OCI-M2 (cell line): Measurements from ENCODE around the gene LIPF.
A peak's percentile ranks its signal among the peaks of the same experiment; 100 is the strongest.
"Not testable (repeated sequence)": the region's sequence is repeated elsewhere in the genome, so short reads cannot be mapped to it uniquely, and the experiment has no call there.

Source experiments
- DNase-seq: peaks from one replicate; lab custom pipeline; 2025; ENCODE audit not compliant: unreplicated experiment; lab: John Stamatoyannopoulos, UW

Gene LIPF

DNA sequence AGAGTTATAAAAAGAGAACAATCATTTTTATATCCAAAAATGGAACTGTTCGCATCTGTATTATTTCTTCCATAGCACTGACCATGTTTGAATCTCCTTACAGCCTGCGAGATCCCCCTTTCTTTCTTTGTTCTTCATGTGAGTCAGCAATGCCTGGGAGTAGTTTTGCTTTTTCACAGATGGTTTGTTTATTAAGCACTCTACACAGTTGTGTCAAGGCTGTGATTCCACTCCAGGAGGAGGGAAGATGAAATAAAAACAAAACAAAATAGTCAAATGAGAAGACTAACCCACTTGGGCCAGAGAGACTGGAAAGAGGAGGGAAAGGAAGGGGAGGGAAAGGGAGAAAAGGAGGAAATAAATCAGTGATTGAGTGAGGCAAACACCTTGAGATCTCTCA is 7.8 kb downstream of the LIPF start:
- DNase-seq, result no peak

- no peak for DNase-seq
These were observed 12.2 kb downstream of the LIPF start for GRCh38 chr10:88676283-88677060.

GRCh38 chr10:88680958-88681357 is 16.7 kb downstream of the LIPF start:
- DNase-seq, result no peak

DNA sequence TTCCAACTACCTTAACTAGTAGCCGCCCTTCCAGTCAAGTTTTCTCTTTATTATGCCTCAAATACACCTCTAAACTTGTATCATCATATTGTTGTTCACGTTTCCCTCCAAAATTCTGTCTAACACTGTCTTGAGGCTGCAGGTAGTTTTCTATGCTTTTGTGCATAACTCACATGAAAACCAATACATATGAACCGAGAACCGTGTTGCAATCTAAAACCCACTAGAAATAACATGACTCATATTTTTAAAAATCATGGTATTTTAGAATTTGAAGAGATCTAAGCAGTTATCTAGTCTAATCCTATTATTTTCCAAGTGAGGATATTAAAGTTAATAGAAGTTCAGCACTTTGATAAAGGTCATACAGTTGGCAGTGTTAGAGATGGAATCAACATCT is 18.2 kb downstream of the LIPF start:
- DNase-seq, result no peak

DNA sequence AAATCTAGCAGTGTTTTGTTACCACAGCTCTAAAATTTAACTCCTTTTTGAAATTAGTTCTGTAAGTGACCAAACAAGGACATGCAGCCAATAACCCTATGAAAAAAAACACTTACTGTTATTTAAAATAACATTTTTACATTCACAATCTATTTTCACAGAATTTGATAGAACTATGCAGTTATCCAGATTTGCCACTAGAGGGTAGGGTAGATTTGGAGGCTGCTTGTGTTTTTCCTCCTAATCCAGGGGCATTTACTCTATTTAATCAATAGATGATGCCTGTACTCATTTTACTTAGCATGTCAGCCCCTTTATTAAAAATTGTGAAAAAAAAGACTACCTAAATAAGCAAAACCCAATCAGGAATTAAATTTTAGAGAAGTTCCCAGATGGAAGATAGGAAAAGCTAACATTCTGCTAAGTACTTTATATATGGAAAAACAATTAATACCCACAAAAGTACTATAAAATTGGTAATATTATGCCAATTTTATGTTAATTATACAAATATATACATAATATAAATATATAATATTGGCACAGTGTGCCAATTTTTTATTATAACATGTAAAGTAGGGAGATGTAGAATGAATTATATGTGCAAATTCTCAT is 23.7 kb downstream of the LIPF start:
- DNase-seq, result no peak

DNA sequence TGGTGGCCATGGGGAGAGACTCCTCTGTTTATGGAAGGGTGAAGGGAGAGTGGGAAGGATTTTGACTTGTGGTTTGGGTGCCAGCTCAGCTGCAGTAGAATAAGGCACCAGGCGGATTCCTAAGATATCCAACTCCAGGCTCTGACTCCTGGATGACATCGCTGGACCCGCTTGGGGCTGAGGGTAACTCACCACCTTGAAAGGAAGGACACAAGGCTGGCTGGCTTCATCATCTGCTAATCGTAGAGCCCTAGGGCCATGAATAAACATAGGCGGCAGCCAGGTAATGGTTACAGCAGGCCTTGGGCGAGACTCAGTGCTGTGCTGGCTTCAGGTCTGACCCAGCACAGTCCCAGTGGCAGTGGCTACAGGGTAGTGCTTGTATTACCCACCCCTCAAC is 25.1 kb downstream of the LIPF start:
- no peak for DNase-seq

- DNase-seq, result no peak
These were observed 29.3 kb downstream of the LIPF start for GRCh38 chr10:88693392-88694020.

GRCh38 chr10:88702848-88703597 is 38.8 kb downstream of the LIPF start:
- no peak for DNase-seq

- DNase-seq, result no peak
These were observed 41.7 kb downstream of the LIPF start, which contains the start of gene LIPK for GRCh38 chr10:88705958-88706357. TSS of gene LIPK (plus strand) at chr10:88706249. CDS start at chr10:88724544, 18,295 bp downstream.

DNA sequence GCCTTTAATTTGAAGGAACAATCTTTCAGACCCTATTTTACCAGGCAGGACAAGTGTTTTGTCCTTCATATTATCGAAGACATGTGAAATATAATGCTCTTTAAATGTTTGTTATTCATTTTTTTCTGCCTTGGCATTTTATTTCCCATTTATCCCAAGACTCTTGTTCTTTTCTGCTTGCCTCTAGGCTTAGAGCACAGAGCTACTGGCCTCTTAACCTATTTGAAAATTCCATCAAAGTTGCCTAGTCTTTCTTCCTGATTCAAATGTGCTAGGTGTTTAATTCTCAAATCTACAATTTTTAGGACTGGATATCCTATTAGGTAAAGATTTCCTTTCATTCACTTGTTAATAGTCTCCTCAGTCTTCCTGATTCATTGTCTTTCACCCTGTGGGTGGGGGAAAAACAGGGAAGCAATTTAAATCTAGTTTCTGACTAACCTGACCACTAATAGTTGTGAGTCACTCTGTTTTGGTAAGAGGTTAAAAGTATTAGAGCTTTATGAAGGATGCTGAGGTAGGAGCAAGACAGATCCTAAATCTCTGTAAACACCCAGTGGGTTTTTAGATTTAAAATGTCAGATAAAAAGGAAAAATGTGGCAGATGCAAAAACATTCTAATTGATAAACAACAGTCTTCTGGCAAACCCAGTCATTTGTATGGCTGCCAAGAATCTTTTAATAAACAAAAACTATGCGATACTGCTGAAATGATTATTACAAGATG is 43.4 kb downstream of the LIPF start:
- no peak for DNase-seq

DNA sequence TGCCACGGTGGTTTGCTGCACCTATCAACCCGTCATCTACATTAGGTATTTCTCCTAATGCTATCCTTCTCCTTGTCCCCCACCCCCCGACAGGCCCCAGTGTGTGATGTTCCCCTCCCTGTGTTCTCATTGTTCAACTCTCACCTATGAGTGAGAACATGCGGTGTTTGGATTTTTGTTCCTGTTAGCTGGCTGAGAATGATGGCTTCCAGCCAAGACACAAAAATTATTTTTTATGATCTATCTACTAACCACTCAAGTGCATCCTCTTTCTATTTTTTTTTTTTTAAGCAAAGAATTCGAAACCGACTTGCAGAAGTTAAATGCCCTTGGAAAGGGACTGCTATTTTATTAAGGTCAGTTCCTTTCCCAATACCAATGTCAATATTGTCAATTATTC is 45.1 kb downstream of the LIPF start:
- DNase-seq, result not testable (repeated sequence)

DNA sequence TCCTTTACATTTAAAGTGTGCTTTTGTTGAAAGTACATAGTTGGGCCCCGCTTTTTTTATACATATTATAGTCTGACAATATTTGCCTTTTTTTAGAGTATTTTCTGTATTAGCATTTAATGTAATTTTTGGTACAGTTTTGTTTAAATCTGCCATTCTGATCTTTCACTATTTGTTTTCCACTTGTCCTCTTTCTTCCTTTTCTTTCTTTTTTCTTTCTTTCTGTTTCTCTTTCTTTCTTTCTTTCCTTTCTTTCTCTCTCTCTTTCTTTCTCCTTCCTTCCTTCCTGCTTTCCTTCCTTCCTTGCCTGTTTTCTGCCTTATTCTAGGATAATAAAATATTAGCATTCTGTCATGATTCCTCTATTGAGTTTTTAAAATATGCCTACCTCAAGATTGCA is 51.3 kb downstream of the LIPF start:
- DNase-seq, result no peak

- DNase-seq, result no peak
These were observed 57.1 kb downstream of the LIPF start for GRCh38 chr10:88721392-88721791.

DNA sequence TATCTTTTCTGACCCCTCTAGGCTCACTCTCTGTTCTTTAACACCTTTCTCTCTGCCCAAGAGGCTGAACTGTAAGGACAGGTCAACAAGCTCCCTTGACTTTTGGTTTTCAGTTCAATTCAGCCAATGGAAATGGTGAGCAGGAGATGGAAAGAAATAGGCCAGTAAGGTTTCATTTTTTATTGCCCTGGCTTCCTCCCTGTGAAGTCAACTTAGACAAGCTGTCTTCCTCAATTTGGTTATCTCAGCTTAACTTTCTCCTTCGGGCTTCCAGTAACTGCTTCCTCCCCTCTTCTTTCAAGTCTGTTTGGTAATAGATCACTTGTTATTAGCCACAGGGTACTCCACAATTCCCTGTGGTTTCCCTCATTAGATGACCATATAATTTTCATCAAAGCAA is 61.6 kb downstream of the LIPF start:
- DNase-seq, result peak; percentile 11

DNA sequence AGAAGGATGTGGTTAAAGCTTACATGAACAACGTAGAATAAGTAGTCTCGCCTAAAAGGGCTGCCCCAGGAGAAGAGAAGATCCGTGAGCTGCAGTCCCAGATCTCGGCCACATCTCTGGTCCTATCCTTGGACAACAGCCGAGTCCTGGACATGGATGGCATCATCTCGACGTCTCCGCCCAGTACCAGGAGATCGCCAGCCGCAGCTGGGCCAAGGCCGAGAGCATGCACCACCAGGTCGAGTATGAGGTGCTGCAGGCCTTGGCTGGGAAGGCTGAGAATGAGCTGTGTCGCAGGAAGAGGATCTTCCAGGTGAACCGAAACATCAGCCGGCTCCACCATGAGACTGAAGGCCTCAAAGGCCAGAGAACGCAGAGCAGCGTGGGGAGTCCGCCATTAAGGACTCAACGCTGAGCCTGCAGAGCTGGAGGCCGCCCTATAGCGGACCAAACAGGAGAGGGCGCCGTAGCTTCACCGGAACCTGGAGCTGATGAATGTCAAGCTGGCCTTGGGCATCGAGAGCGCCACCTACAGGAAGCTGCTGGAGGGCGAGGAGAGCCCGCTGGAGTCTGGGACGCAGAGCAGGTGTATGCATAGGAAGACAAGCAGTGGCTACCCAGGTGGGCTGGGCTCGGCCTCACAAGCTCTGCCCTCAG is 64.0 kb downstream of the LIPF start:
- no peak for DNase-seq
